OCI-LY1 (cell line): ENCODE results near the gene ACO2.

Experiments used
- EZH2 ChIP-seq: fragments of 200-600 bp; sonication (generic), shearing (Covaris generic); IDR thresholded peaks from 2 replicates; pipeline ENCODE4 v1.8.0; 2017; ENCODE audit warnings: borderline replicate concordance, mixed run types, mild to moderate bottlenecking, antibody characterized with exemption, low read length, moderate library complexity, mixed read lengths
- TF ChIP-seq, protein P1 (sequence below): fragments of 200-600 bp; sonication (generic), shearing (Covaris generic); IDR thresholded peaks from 2 replicates; pipeline ENCODE4 v1.5.1; 2017; ENCODE audit warnings: mild to moderate bottlenecking, antibody characterized with exemption, low read length, moderate library complexity, mixed read lengths

DNA sequence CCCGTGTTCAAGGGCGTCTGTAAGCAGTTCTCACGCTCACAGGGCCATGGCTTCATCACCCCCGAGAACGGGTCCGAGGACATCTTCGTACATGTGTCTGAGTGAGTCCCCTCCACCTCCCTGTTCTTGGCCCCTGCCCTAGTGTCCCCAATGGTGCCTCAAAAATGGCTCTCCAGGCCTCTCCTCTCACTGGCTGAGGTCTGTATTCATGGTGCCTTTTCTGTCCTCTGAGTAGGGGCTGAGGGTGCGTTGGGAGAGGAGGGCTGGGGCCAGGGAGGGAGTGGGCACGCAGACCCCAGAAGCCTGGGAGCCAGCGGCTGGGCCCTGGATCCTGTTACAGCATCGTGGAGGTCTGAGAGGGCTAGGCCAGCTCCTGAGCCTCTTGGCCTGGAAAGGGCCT is 104.8 kb downstream of the ACO2 start:
- TF ChIP-seq, protein P1, sequence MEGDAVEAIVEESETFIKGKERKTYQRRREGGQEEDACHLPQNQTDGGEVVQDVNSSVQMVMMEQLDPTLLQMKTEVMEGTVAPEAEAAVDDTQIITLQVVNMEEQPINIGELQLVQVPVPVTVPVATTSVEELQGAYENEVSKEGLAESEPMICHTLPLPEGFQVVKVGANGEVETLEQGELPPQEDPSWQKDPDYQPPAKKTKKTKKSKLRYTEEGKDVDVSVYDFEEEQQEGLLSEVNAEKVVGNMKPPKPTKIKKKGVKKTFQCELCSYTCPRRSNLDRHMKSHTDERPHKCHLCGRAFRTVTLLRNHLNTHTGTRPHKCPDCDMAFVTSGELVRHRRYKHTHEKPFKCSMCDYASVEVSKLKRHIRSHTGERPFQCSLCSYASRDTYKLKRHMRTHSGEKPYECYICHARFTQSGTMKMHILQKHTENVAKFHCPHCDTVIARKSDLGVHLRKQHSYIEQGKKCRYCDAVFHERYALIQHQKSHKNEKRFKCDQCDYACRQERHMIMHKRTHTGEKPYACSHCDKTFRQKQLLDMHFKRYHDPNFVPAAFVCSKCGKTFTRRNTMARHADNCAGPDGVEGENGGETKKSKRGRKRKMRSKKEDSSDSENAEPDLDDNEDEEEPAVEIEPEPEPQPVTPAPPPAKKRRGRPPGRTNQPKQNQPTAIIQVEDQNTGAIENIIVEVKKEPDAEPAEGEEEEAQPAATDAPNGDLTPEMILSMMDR = no peak
- TF ChIP-seq EZH2 = no peak
